K562 (cell line): ENCODE results near the gene YBX3. TPM values are rescaled to one million over a fixed set of nuclear protein-coding genes. Genes with fewer than 3 reads are reported as not detected.
A peak's percentile ranks its signal among the peaks of the same experiment; 100 is the strongest.

Experiments used
- ARID2 ChIP-seq: fragments of 450-650 bp; IDR thresholded peaks from 2 replicates; pipeline ENCODE4 v1.6.1; 2017; ENCODE audit warnings: antibody characterized with exemption, mild to moderate bottlenecking
- CAMTA2 ChIP-seq: fragments of 250-450 bp; sonication (Bioruptor Pico); conservative IDR thresholded peaks from 2 replicates; pipeline ENCODE4 v1.5.1; 2022
- CBX8 ChIP-seq: fragments of 200-600 bp; sonication (generic); IDR thresholded peaks from 2 replicates; pipeline ENCODE4 v1.6.1; 2012; ENCODE audit warnings: borderline replicate concordance, mixed run types, low read depth, mild to moderate bottlenecking, moderate library complexity, mixed read lengths, low read length, control low read depth, inconsistent platforms; ENCODE audit not compliant: poor library complexity, severe bottlenecking; ENCODE audit errors: extremely low read depth
- CCNT2 ChIP-seq: IDR thresholded peaks from 2 replicates; pipeline ENCODE4 v1.6.1; 2011; ENCODE audit warnings: borderline replicate concordance, low read depth, mild to moderate bottlenecking, moderate library complexity, mixed read lengths, low read length; ENCODE audit not compliant: insufficient read length; ENCODE audit errors: extremely low read depth
- CHCHD3 ChIP-seq: fragments of 250-450 bp; sonication (Bioruptor Pico); IDR thresholded peaks from 2 replicates; pipeline ENCODE4 v2.1.2; 2022; ENCODE audit warnings: mild to moderate bottlenecking
- COPS2 ChIP-seq: fragments of 450-650 bp; conservative IDR thresholded peaks from 2 replicates; pipeline ENCODE4 v1.6.1; 2016; ENCODE audit warnings: mild to moderate bottlenecking, moderate library complexity
- CREB3 ChIP-seq: fragments of 450-650 bp; conservative IDR thresholded peaks from 2 replicates; pipeline ENCODE4 v1.6.1; 2016; ENCODE audit warnings: missing genetic modification characterization, low read depth, mild to moderate bottlenecking, missing compliant biosample characterization, moderate library complexity
- DEAF1 ChIP-seq: fragments of 450-650 bp; formaldehyde crosslinking; IDR thresholded peaks from 2 replicates; pipeline ENCODE4 v1.4.0; 2020; ENCODE audit warnings: mild to moderate bottlenecking, moderate library complexity
- ELK1 ChIP-seq: sonication (generic); formaldehyde crosslinking; IDR thresholded peaks from 2 replicates; pipeline ENCODE4 v1.8.1; 2022; ENCODE audit warnings: missing genetic modification reagents
- GATA2 ChIP-seq: sonication (generic); formaldehyde crosslinking; IDR thresholded peaks from 2 replicates; pipeline ENCODE4 v1.4.0; 2020; ENCODE audit warnings: mild to moderate bottlenecking, missing genetic modification reagents
- GTF2F1 ChIP-seq: IDR thresholded peaks from 2 replicates; pipeline ENCODE4 v1.6.1; 2011; ENCODE audit warnings: low read depth, low read length, improper control_type of control experiment
- HLTF ChIP-seq: fragments of 450-650 bp; IDR thresholded peaks from 2 replicates; pipeline ENCODE4 v1.6.1; 2016
- IRF2 ChIP-seq: sonication (generic); formaldehyde crosslinking; IDR thresholded peaks from 2 replicates; pipeline ENCODE4 v1.8.1; 2022; ENCODE audit warnings: mild to moderate bottlenecking, missing genetic modification reagents
- MAFF ChIP-seq: IDR thresholded peaks from 2 replicates; pipeline ENCODE4 v1.6.1; 2012; ENCODE audit warnings: low read length, improper control_type of control experiment
- MCM3 ChIP-seq: fragments of 450-650 bp; IDR thresholded peaks from 2 replicates; pipeline ENCODE4 v1.6.1; 2016
- MTA1 ChIP-seq: fragments of 450-650 bp; IDR thresholded peaks from 2 replicates; pipeline ENCODE4 v1.6.1; 2017; ENCODE audit warnings: borderline replicate concordance
- NCOA2 ChIP-seq, 2 experiments: fragments of 450-650 bp; IDR thresholded peaks; 2 replicates each; pipeline ENCODE4 v1.6.1; 2018; ENCODE audit warnings: mild to moderate bottlenecking in 2 of 2, moderate library complexity in 1 of 2; ENCODE audit not compliant: partially characterized antibody in 2 of 2
- NFRKB ChIP-seq: fragments of 450-650 bp; IDR thresholded peaks from 2 replicates; pipeline ENCODE4 v1.6.1; 2016; ENCODE audit warnings: low read depth
- SAFB ChIP-seq: fragments of 200-400 bp; formaldehyde crosslinking; IDR thresholded peaks from 2 replicates; pipeline ENCODE4 v1.6.1; 2017; ENCODE audit warnings: low read depth, low read length, borderline replicate concordance
- SETDB1 ChIP-seq: IDR thresholded peaks from one replicate; pipeline ENCODE4 v1.6.1; 2012; ENCODE audit warnings: low read length, control low read depth, inconsistent platforms
- SIRT6 ChIP-seq: IDR thresholded peaks from one replicate; pipeline ENCODE4 v1.6.1; 2012; ENCODE audit warnings: low read depth, mild to moderate bottlenecking, control low read depth, inconsistent platforms, low read length, moderate library complexity
- SMARCE1 ChIP-seq: fragments of 450-650 bp; IDR thresholded peaks from 2 replicates; pipeline ENCODE4 v1.7.1; 2016; ENCODE audit warnings: mild to moderate bottlenecking
- XRCC3 ChIP-seq: fragments of 450-650 bp; IDR thresholded peaks from 2 replicates; pipeline ENCODE4 v1.6.1; 2017; ENCODE audit warnings: mild to moderate bottlenecking, moderate library complexity
- XRCC5 ChIP-seq: fragments of 200-400 bp; formaldehyde crosslinking; IDR thresholded peaks from 2 replicates; pipeline ENCODE4 v1.6.1; 2017; ENCODE audit warnings: low read depth, mild to moderate bottlenecking, low read length
- ZNF146 ChIP-seq: IDR thresholded peaks from one replicate; pipeline ENCODE4 v1.6.1; 2018; ENCODE audit warnings: missing compliant biosample characterization; ENCODE audit not compliant: unreplicated experiment
- ZNF431 ChIP-seq: sonication (generic); formaldehyde crosslinking; IDR thresholded peaks from 2 replicates; pipeline ENCODE4 v1.8.0; 2022; ENCODE audit warnings: mild to moderate bottlenecking, missing genetic modification reagents
- ZNF449 ChIP-seq: fragments of 250-450 bp; sonication (Bioruptor Pico); IDR thresholded peaks from 2 replicates; pipeline ENCODE4 v1.8.0; 2022; ENCODE audit warnings: moderate library complexity, mild to moderate bottlenecking, inconsistent platforms
- ZNF507 ChIP-seq: conservative IDR thresholded peaks from 2 replicates; pipeline ENCODE4 v1.6.1; 2017; ENCODE audit warnings: missing genetic modification characterization, missing compliant biosample characterization
- polyA plus RNA-seq, 8 experiments: library from polyadenylated mRNA; depleted of rRNA in 4 of 8; stranded (reverse) in 5 of 8; unstranded in 3 of 8; fragments of >200 nt; fragmentation: Nextera tagmentation in 2 of 8; fragmentation: Illumina TruSeq in 1 of 8; extraction: Ambion mirVana in 2 of 8; extraction: Trizol in 1 of 8; gene quantifications; 2 replicates each; pipeline versions ENCODE4 v1.2.1 to v1.2.3, GENCODE V29; 2011 to 2014; ENCODE audit warnings: inconsistent platforms in 1 of 8, missing spikeins in 1 of 8
- total RNA-seq, 7 experiments: library from RNA; depleted of rRNA in 6 of 7; stranded (reverse); fragments of >200 nt in 6 of 7; fragmentation: Illumina TruSeq in 2 of 7; extraction: Trizol in 2 of 7; gene quantifications; 2 replicates each; pipeline versions ENCODE4 v1.2.1 to v1.2.3, GENCODE V29; 2011 to 2021; ENCODE audit warnings: low replicate concordance in 1 of 7

YBX3 gene
- total and polyA plus RNA-seq, 9 of the 15 experiments (the other 6 are each of a cell fraction or from before 2014, with no cell fraction given), result 47.0 to 239 (median 81.5) TPM

- no peak for TF ChIP-seq ELK1 (CRISPR knock-in tag)
- TF ChIP-seq XRCC5, result no peak
- TF ChIP-seq ZNF449 (CRISPR knock-in tag), result no peak
- TF ChIP-seq SIRT6, result no peak
- no peak for TF ChIP-seq GTF2F1
- TF ChIP-seq IRF2 (CRISPR knock-in tag), result no peak
- TF ChIP-seq XRCC3, result no peak
- no peak for TF ChIP-seq GATA2
- TF ChIP-seq CAMTA2 (CRISPR knock-in tag), result no peak
- TF ChIP-seq CBX8, result no peak
- no peak for TF ChIP-seq ZNF146 (CRISPR knock-in tag)
- no peak for TF ChIP-seq CREB3 (tag)
- TF ChIP-seq NFRKB, result no peak
- no peak for TF ChIP-seq ZNF507 (tag)
- no peak for TF ChIP-seq COPS2
- no peak for TF ChIP-seq SETDB1
- TF ChIP-seq CCNT2, result peak; percentile 17
- TF ChIP-seq ARID2, result no peak
- no peak for TF ChIP-seq HLTF
- no peak for TF ChIP-seq CHCHD3
- no peak for TF ChIP-seq DEAF1 (CRISPR knock-in tag)
- TF ChIP-seq ZNF431, result no peak
- no peak for TF ChIP-seq MCM3
- no peak for TF ChIP-seq SAFB
- TF ChIP-seq MTA1, result no peak
- no peak for TF ChIP-seq NCOA2 (IDR thresholded peaks at IDR 0.05; ENCODE audit: partially characterized antibody in 2 of 2)
- no peak for TF ChIP-seq SMARCE1
- no peak for TF ChIP-seq MAFF
Measured at GRCh38 chr12:10722502-10722904, 620 bp downstream of the YBX3 start (continued).
